ENCODE data around the gene MGAT5. TPM values are rescaled to one million over a fixed set of nuclear protein-coding genes. Genes with fewer than 3 reads are reported as not detected.

MGAT5 gene
- total RNA-seq, 1 donor from 2014 or later, result 25.8 TPM

GRCh38 chr2:134366359-134366758, 112.5 kb downstream of the MGAT5 start:
- peaks cover 13% of the 10 kb centered on the region for H3K36me3 Mint-ChIP-seq (ENCODE audit: low read depth)
- peaks cover 2% of the 10 kb centered on the region for H3K27me3 Mint-ChIP-seq (ENCODE audit: insufficient read depth)
- H3K27ac Mint-ChIP-seq, result no peak overlapping the region
- DNase-seq (ENCODE audit: low spot score), result no peak
- no peak overlapping the region for H3K4me3 Mint-ChIP-seq
- no peaks in the 10 kb centered on the region for H3K9me3 Mint-ChIP-seq
- intact Hi-C loops (cut with micrococcal nuclease), result no loop called here
- H3K4me1 Mint-ChIP-seq (ENCODE audit: low read depth), result peaks cover 18% of the 10 kb centered on the region

- H3K27ac Mint-ChIP-seq, result no peak overlapping the region
- peaks cover 2% of the 10 kb centered on the region for H3K27me3 Mint-ChIP-seq (ENCODE audit: insufficient read depth)
- H3K4me3 Mint-ChIP-seq, result no peak overlapping the region
- no peaks in the 10 kb centered on the region for H3K9me3 Mint-ChIP-seq
- peaks cover 18% of the 10 kb centered on the region for H3K4me1 Mint-ChIP-seq (ENCODE audit: low read depth)
- DNase-seq (ENCODE audit: low spot score), result no peak
- H3K36me3 Mint-ChIP-seq (ENCODE audit: low read depth), result peaks cover 13% of the 10 kb centered on the region
- intact Hi-C loops (cut with micrococcal nuclease), result no loop called here
Measured at GRCh38 chr2:134367213-134367612, 113.3 kb downstream of the MGAT5 start.

GRCh38 chr2:134368009-134368817, 114.3 kb downstream of the MGAT5 start:
- intact Hi-C loops (cut with micrococcal nuclease), result no loop called here
- H3K9me3 Mint-ChIP-seq, result no peaks in the 10 kb centered on the region
- peaks cover 2% of the 10 kb centered on the region for H3K27me3 Mint-ChIP-seq (ENCODE audit: insufficient read depth)
- no peak for DNase-seq (ENCODE audit: low spot score)
- peaks cover 5% of the 10 kb centered on the region for H3K36me3 Mint-ChIP-seq (ENCODE audit: low read depth)
- no peak overlapping the region for H3K27ac Mint-ChIP-seq
- no peak overlapping the region for H3K4me3 Mint-ChIP-seq
- H3K4me1 Mint-ChIP-seq (ENCODE audit: low read depth), result peaks cover 18% of the 10 kb centered on the region

GRCh38 chr2:134369220-134369902, 115.5 kb downstream of the MGAT5 start:
- H3K27ac Mint-ChIP-seq, result no peak overlapping the region
- intact Hi-C loops (cut with micrococcal nuclease), result no loop called here
- DNase-seq (ENCODE audit: low spot score), result no peak
- H3K4me3 Mint-ChIP-seq, result no peak overlapping the region
- H3K27me3 Mint-ChIP-seq (ENCODE audit: insufficient read depth), result peaks cover 2% of the 10 kb centered on the region
- H3K36me3 Mint-ChIP-seq (ENCODE audit: low read depth), result peaks cover 5% of the 10 kb centered on the region
- no peaks in the 10 kb centered on the region for H3K9me3 Mint-ChIP-seq
- peaks cover 18% of the 10 kb centered on the region for H3K4me1 Mint-ChIP-seq (ENCODE audit: low read depth)

- H3K4me1 Mint-ChIP-seq (ENCODE audit: low read depth), result peaks cover 18% of the 10 kb centered on the region
- no peak overlapping the region for H3K4me3 Mint-ChIP-seq
- no peak for DNase-seq (ENCODE audit: low spot score)
- peaks cover 5% of the 10 kb centered on the region for H3K36me3 Mint-ChIP-seq (ENCODE audit: low read depth)
- H3K27me3 Mint-ChIP-seq (ENCODE audit: insufficient read depth), result peaks cover 2% of the 10 kb centered on the region
- no peaks in the 10 kb centered on the region for H3K9me3 Mint-ChIP-seq
- intact Hi-C loops (cut with micrococcal nuclease), result no loop called here
- no peak overlapping the region for H3K27ac Mint-ChIP-seq
Measured at GRCh38 chr2:134370655-134371445, 117.0 kb downstream of the MGAT5 start.

GRCh38 chr2:134372141-134372540, 118.3 kb downstream of the MGAT5 start:
- Mint-ChIP-seq H3K4me1 (ENCODE audit: low read depth) (peaks cover 18% of the 10 kb centered on the region), H3K9me3 (no peaks in the 10 kb centered on the region), H3K27me3 (ENCODE audit: insufficient read depth) (peaks cover 2% of the 10 kb centered on the region), H3K36me3 (ENCODE audit: low read depth) (peaks cover 3% of the 10 kb centered on the region), H3K4me3 (no peak overlapping the region), H3K27ac (no peak overlapping the region)
- no peak for DNase-seq (ENCODE audit: low spot score)
- intact Hi-C loops (cut with micrococcal nuclease), result no loop called here

- Mint-ChIP-seq H3K9me3 (no peaks in the 10 kb centered on the region), H3K4me1 (ENCODE audit: low read depth) (peaks cover 15% of the 10 kb centered on the region), H3K4me3 (no peak overlapping the region), H3K27ac (no peak overlapping the region), H3K27me3 (ENCODE audit: insufficient read depth) (peaks cover 2% of the 10 kb centered on the region), H3K36me3 (ENCODE audit: low read depth) (peaks cover 4% of the 10 kb centered on the region)
- intact Hi-C loops (cut with micrococcal nuclease), result no loop called here
- no peak for DNase-seq (ENCODE audit: low spot score)
Measured at GRCh38 chr2:134372611-134373131, 118.8 kb downstream of the MGAT5 start.

- Mint-ChIP-seq H3K27ac (no peak overlapping the region), H3K4me3 (no peak overlapping the region), H3K9me3 (no peaks in the 10 kb centered on the region), H3K27me3 (ENCODE audit: insufficient read depth) (no peaks in the 10 kb centered on the region), H3K4me1 (ENCODE audit: low read depth) (no peaks in the 10 kb centered on the region), H3K36me3 (ENCODE audit: low read depth) (peaks cover 1% of the 10 kb centered on the region)
- DNase-seq (ENCODE audit: low spot score), result no peak
- intact Hi-C loops (cut with micrococcal nuclease), result no loop called here
Measured at GRCh38 chr2:134375935-134376334, 122.1 kb downstream of the MGAT5 start.

GRCh38 chr2:134377730-134378129, 123.9 kb downstream of the MGAT5 start:
- no peaks in the 10 kb centered on the region for H3K9me3 Mint-ChIP-seq
- intact Hi-C loops (cut with micrococcal nuclease), result no loop called here
- H3K27ac Mint-ChIP-seq, result no peak overlapping the region
- peaks cover 1% of the 10 kb centered on the region for H3K36me3 Mint-ChIP-seq (ENCODE audit: low read depth)
- DNase-seq (ENCODE audit: low spot score), result no peak
- no peaks in the 10 kb centered on the region for H3K4me1 Mint-ChIP-seq (ENCODE audit: low read depth)
- H3K27me3 Mint-ChIP-seq (ENCODE audit: insufficient read depth), result no peaks in the 10 kb centered on the region
- no peak overlapping the region for H3K4me3 Mint-ChIP-seq

- Mint-ChIP-seq H3K9me3 (no peaks in the 10 kb centered on the region), H3K27ac (no peak overlapping the region), H3K27me3 (ENCODE audit: insufficient read depth) (no peaks in the 10 kb centered on the region), H3K4me1 (ENCODE audit: low read depth) (no peaks in the 10 kb centered on the region), H3K4me3 (no peak overlapping the region), H3K36me3 (ENCODE audit: low read depth) (peaks cover 1% of the 10 kb centered on the region)
- no peak for DNase-seq (ENCODE audit: low spot score)
- intact Hi-C loops (cut with micrococcal nuclease), result no loop called here
Measured at GRCh38 chr2:134379293-134379692, 125.4 kb downstream of the MGAT5 start.

- H3K27ac Mint-ChIP-seq, result no peak overlapping the region
- no peaks in the 10 kb centered on the region for H3K9me3 Mint-ChIP-seq
- intact Hi-C loops (cut with micrococcal nuclease), result no loop called here
- H3K36me3 Mint-ChIP-seq (ENCODE audit: low read depth), result peaks cover 1% of the 10 kb centered on the region
- H3K4me3 Mint-ChIP-seq, result no peak overlapping the region
- no peaks in the 10 kb centered on the region for H3K27me3 Mint-ChIP-seq (ENCODE audit: insufficient read depth)
- no peaks in the 10 kb centered on the region for H3K4me1 Mint-ChIP-seq (ENCODE audit: low read depth)
- no peak for DNase-seq (ENCODE audit: low spot score)
Measured at GRCh38 chr2:134379722-134380121, 125.8 kb downstream of the MGAT5 start.

GRCh38 chr2:134381141-134381540, 127.3 kb downstream of the MGAT5 start:
- H3K9me3 Mint-ChIP-seq, result no peaks in the 10 kb centered on the region

GRCh38 chr2:134384131-134384530, 130.3 kb downstream of the MGAT5 start:
- DNase-seq (ENCODE audit: low spot score), result no peak
- Mint-ChIP-seq H3K4me3 (no peak overlapping the region), H3K27ac (no peak overlapping the region), H3K4me1 (ENCODE audit: low read depth) (no peaks in the 10 kb centered on the region), H3K36me3 (ENCODE audit: low read depth) (peaks cover 3% of the 10 kb centered on the region), H3K27me3 (ENCODE audit: insufficient read depth) (peaks cover 3% of the 10 kb centered on the region), H3K9me3 (no peaks in the 10 kb centered on the region)
- intact Hi-C loops (cut with micrococcal nuclease), result no loop called here

More at GRCh38 chr2:134381141-134381540, 127.3 kb downstream of the MGAT5 start:
- H3K36me3 Mint-ChIP-seq (ENCODE audit: low read depth), result peaks cover 4% of the 10 kb centered on the region
- H3K27me3 Mint-ChIP-seq (ENCODE audit: insufficient read depth), result no peaks in the 10 kb centered on the region
- no peak overlapping the region for H3K4me3 Mint-ChIP-seq
- no peak for DNase-seq (ENCODE audit: low spot score)
- no peaks in the 10 kb centered on the region for H3K4me1 Mint-ChIP-seq (ENCODE audit: low read depth)
- intact Hi-C loops (cut with micrococcal nuclease), result no loop called here
- no peak overlapping the region for H3K27ac Mint-ChIP-seq

All from activated T-helper 1 cell treated with anti-CD3 and anti-CD28 coated beads, Interleukin-12 subunit alpha, Interleukin-12 subunit beta, Interleukin-2, Interleukin-4 antibody, amounts not matched to agents 30 ng/mL and 10 ng/mL and 1 ng/mL, durations not matched to agents 14 hours and 24 hours and 36 hours (primary cell).